Stimulated activated CD4-positive, alpha-beta T cell treated with anti-CD3 and anti-CD28 coated beads, Interleukin-1b, Interleukin-23, amount 100 ng/mL, for 4 hours (primary cell): Measurements from ENCODE around the gene CRIP1.

Source experiments
- DNase-seq, 2 donors: peaks; one replicate each; pipeline ENCODE4 v3.0.0-alpha.2; 2020; ENCODE audit warnings: low read depth in 2 of 2

The CRIP1 gene

GRCh38 chr14:105450864-105451720 is 35.6 kb upstream of the CRIP1 start:
- no peak for DNase-seq

- DNase-seq, result no peak
Observed at GRCh38 chr14:105452963-105453362, 33.7 kb upstream of the CRIP1 start.

DNA sequence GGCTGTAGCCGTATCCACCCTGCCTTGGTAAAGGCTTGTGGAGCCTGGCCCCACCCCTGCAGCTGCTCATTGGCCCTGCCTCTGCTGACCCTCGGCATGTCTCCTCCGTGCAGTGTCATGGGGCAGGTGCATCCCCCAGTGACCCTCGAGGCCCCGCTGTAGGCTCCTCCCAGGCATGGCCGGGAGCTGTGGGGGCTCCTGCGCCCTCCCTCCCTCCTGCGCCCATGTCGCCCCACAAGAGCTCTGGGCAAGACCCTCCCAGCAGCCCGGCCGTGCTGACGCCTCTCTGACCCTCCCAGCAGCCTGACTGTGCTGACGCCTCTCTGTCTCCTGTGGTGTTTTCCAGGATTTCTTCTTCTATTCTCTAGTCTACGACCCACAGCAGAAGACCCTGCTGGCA is 32.8 kb upstream of the CRIP1 start:
- DNase-seq, result no peak

DNA sequence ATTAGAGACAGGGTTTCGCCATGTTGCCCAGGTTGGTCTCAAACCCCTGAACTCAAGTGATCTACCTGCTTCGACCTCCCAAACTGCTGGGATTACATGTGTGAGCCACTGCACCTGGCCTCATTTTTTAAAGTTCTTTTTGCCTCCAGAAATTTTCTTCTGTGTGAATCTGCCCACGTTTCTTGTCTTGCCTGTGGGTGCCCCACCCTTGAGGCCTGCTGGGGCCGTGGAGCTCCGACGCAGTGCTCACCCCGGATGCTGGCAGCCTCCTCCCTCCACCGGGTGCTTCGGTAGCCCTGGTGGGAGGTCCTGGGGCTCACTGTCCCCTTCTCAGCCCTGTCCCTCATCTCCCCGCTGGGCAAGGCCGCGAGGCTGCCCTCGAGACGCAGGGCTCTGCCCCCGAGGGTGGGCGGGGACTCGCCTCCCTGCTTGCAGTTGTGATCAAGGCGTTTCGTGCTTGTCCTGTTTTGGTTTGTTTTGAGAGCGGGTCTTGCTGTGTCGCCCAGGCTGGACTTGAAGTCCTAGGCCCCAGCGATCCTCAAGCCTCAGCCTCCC is 31.5 kb upstream of the CRIP1 start:
- DNase-seq, result no peak

GRCh38 chr14:105455766-105456660 is 30.7 kb upstream of the CRIP1 start:
- DNase-seq, result no peak

- DNase-seq, result no peak
Observed at GRCh38 chr14:105456736-105457617, 29.7 kb upstream of the CRIP1 start.

DNA sequence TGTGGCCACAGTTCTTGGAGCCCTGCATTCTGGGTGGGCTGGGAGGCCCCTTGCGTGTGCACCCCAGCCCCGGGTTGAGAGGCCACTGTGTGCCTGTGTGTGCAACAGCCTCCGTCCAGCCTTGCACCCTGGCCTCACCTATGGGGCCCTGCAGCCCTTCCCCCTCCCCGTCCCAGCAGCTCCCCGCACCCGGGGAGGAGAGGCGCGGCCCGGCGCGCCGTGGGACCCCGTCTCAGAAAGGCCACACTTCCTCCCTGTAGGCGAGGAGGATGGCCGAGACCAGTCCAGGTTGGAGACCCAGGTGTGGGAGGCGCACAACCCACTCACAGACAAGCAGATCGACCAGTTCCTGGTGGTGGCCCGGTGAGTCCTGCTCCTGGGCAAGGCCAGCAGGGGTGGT is 28.7 kb upstream of the CRIP1 start:
- DNase-seq, result no peak

- no peak for DNase-seq
Observed at GRCh38 chr14:105458571-105458970, 28.1 kb upstream of the CRIP1 start.

DNA sequence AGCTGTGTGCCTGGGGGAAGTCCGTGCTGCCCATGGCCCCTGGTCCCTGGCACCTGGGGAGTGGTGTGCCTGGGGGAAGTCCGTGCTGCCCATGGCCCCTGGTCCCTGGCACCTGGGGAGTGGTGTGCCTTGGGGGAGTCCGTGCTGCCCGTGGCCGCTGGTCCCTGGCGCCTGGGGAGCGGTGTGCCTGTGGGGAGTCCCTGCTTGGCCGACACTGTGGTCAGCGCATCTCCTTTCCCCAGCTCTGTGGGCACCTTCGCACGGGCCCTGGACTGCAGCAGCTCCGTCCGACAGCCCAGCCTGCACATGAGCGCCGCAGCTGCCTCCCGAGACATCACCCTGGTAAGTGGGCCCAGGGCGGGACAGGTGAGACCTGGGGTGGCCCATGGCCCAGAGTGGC is 26.6 kb upstream of the CRIP1 start:
- no peak for DNase-seq

DNA sequence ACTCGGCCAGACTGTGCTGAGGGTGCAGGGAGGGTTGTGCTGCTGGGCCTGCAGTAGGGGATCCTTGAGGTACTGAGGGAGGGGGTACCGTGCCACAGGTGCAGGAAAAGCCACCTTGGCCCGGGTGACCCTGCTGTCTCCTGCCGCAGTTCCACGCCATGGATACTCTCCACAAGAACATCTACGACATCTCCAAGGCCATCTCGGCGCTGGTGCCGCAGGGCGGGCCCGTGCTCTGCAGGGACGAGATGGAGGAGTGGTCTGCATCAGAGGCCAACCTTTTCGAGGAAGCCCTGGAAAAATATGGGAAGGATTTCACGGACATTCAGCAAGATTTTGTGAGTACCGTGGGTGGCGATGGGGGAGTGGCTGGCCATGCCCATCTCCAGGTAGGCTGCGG is 26.1 kb upstream of the CRIP1 start:
- no peak for DNase-seq

GRCh38 chr14:105461903-105462302 is 24.8 kb upstream of the CRIP1 start:
- no peak for DNase-seq

- DNase-seq, result no peak
Observed at GRCh38 chr14:105464501-105464900, 22.2 kb upstream of the CRIP1 start.

DNA sequence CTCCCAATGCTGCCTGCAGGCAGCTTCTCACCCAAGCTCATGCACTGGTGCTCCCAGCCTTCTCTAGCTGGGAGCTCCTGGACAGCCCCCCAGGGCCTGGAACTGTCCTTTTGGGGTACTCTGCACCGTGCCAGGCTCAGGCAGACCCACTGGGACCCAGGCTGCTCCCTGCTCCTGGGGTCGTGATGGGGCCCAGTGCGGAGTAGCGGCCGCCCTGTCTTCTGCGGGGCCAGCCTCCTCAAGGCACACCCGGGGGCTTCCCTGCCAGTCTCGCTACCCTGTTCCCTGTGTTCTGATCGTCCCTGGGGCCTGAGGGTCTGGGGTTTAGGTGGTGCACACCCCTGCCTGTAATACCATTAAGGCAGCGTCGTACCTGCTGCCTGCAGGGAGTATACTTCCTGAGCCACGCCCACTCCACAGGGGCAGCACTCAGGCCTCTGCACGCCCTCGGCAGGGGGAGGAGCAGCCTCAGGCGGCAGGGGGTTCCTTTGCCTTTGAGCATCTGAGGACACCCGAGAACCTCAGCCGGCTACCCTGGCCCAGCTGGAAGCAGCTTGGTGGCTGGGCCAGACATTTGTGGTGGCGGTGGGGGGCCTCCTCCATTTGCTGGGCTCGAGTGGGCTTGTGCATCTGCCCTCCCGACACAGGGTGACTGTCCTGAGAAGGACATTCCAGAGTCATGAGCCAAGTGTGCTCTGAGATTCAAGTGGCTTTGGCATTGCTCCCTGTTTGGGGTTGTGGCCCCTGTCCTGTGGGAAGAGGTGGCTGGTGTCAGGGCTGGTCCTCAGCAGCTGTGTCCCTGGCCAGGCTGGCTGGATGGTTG is 21.3 kb upstream of the CRIP1 start:
- no peak for DNase-seq

DNA sequence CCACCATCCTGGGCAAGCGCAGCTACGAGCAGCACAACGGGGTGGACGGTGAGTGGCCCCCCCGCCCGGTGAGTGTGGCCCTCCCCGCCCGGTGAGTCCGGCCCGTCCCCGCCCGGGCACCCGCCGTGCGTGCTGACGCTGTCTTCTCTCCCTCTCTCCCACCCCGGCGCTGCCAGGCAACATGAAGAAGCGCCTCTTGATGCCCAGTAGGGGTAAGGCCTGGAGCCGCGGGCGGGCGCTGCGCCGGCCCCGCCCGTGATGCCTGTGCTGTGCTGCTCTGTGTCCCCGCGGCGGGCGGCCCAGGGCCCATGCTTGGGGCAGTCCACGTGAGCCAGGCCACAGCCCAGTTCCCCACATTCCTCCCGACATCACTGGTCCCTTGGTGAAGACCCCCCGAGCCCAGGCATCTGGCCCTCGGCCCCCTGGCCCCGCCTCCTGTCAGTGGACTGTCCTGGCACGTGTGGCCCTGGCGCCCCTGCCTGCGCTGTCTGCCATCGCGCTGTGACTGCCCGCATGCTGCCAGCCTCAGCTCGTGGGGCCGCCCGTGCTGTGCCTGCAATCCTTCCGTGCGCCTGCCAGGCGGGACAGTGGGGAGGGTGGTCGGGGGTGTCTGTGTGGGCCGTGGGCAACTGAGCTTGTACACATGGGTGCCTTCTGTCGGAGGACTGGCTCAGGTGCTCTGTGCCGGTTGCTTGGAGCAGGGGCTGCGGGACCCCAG is 20.0 kb upstream of the CRIP1 start:
- no peak for DNase-seq

GRCh38 chr14:105467249-105467941 is 19.3 kb upstream of the CRIP1 start:
- no peak for DNase-seq

DNA sequence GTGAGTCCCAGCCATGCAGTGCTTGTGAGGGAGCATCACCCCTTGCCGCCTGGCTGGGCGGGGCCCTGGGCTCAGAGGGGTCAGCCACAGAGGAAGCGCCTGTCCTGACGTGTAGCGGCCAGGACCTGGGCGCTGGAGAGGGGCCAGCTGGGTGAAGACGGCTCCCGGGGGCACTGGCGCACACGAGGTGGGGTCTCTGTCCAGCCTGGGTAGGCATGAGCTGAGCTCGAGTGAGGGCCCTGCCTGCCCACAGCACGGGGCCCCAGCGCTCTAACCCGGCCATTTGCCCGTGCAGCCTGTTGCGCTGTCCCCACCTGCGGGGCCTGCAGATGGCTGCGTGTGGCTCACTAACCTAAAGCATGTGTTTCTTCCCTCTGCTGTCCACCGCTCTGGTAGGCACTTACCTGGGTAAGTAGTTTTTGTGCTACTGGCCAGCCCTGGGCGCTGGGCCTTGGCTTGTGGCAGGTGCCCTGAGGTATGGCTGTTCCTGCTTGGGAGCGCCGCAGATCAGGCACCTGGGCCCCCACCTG is 18.7 kb upstream of the CRIP1 start:
- DNase-seq, result no peak

- no peak for DNase-seq
Observed at GRCh38 chr14:105468621-105469241, 18.0 kb upstream of the CRIP1 start.

DNA sequence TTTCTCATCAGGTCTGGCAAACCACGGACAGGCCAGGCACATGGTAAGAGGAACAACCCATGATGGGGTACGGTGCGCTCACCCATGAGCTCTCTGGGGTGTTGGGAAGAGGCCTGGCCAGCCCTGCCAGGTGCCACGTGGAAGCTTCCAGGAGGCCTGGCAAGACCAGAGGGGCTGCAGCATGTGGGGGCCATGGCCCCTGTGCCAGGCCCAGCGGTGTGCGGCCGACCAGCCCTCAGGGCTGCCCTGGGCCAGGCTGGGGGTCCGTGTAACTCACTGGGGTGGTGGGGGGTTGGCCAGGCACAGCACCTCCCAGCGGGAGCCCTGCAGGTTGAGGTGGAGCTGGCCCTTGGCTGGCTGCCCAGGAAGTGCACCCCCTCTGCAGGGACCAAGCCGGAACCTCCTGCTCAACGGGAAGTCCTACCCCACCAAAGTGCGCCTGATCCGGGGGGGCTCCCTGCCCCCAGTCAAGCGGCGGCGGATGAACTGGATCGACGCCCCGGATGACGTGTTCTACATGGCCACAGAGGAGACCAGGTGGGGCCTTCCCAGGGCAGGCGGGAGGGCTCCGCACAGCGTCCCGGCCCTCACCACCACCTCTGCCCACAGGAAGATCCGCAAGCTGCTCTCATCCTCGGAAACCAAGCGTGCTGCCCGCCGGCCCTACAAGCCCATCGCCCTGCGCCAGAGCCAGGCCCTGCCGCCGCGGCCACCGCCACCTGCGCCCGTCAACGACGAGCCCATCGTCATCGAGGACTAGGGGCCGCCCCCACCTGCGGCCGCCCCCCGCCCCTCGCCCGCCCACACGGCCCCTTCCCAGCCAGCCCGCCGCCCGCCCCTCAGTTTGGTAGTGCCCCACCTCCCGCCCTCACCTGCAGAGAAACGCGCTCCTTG is 17.0 kb upstream of the CRIP1 start:
- DNase-seq, result no peak
